ENCODE results near the gene CD4. TPM values are rescaled to one million over a fixed set of nuclear protein-coding genes. Genes with fewer than 3 reads are reported as not detected.
"Not testable (repeated sequence)": the region's sequence is repeated elsewhere in the genome, so short reads cannot be mapped to it uniquely, and the experiment has no call there.

The CD4 gene
- total RNA-seq, 1 donor from 2014 or later = 31.3 TPM

DNA sequence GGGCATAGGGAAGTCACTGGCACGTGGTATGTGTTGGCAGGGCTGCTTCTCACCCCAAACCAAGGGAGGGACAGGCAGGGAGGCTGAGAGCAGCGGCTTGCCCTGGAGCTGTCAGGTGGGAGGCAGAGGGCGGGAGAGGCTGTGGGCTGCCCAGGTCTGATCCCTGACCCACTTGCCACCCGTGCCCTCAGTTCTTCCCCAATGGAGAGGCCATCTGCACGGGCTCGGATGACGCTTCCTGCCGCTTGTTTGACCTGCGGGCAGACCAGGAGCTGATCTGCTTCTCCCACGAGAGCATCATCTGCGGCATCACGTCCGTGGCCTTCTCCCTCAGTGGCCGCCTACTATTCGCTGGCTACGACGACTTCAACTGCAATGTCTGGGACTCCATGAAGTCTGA lies 56.1 kb downstream of the CD4 start:
- no peak for DNase-seq (ENCODE audit: low spot score)

GRCh38 chr12:6846316-6846869 lies 57.1 kb downstream of the CD4 start:
- DNase-seq (ENCODE audit: low spot score) = no peak

GRCh38 chr12:6847676-6848075 lies 58.3 kb downstream of the CD4 start:
- no peak for DNase-seq (ENCODE audit: low spot score)

- no peak for DNase-seq (ENCODE audit: low spot score)
These were observed 60.1 kb downstream of the CD4 start for GRCh38 chr12:6849427-6849826.

DNA sequence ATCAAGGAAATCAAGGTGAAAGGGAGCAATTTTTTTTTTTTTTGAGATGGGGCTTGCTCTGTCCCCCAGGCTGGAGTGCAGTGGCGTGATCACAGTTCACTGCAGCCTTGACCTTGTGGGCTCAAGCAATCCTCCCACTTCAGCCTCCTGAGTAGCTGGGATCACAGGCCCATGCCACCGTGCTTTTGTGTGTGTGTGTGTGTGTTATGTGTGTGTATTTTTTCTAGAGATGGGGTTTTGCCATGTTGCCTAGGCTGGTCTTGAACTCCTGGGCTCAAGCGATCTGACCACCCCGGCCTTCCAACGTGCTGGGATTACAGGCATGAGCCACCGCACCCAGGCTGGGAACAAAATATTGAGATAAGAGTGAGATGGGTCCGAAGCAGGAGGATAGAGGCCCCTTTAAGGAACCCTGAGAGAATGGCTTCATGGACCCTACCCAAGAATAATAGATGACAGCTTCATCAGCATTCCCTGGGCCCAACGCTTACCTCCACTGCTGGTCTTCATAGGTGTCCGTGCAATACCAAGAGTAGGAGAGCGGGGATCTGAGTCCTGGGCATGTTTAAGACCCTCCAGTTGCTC lies 60.7 kb downstream of the CD4 start:
- no peak for DNase-seq (ENCODE audit: low spot score)

DNA sequence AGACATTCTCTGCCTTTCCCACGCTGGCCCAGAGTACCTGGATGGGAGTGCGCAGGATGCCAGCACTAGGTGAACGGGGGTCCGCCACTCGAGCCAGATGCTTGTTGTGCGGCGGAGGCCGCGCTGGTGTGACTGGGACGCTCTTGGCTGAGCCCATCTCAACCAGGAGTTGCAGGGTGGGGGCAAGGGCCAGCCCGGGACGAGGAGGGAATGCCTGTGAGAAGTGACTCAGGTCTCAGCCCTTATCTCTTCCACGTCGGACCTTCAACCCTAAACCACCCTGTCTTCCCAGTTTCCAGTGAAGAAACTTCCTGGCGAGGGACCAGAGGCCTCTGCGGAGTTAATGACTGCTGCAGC lies 61.4 kb downstream of the CD4 start:
- no peak for DNase-seq (ENCODE audit: low spot score)

DNA sequence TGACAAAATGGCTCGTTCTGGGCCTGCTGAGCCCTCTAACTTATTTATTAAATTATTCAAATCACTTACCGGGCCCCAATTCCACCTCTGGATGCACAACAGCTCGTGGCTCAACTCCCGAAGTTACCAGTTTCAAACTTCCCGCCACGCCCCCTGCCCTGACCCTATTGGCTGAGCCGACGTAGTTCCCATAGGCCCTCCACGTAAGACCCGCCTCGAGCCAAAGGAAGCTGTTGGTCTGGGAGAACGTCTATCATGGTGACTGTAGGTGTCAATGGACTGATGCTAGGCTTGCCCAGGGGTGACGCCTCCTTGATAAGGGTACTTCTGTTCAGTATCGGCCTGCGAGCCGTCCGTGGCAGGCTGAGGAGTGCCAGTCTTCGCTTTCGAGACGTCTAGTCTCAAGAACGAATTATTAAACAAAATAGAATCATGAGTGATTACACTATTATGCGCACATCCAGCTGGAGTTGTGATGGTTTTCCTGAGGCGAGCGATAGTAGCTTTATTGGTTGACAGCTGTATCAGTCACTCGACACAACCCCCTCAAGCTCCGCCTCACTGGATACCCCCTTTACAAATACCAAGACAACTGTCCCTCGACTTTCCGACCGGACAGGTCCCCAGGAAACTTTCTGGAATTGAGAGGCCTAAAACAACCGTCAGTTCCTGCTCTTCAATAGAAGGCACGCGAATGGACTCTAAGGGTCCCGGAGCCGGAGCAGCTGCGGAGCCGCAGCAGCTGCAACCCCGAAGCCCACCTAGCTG lies 62.0 kb downstream of the CD4 start, which contains the start of gene CDCA3:
Gene CDCA3, minus strand, starts transcription at position 134 of the 768 bp plus-strand sequence. CDS start 334 bp downstream, outside the sequence.
- peak; percentile 95 for DNase-seq (ENCODE audit: low spot score)

DNA sequence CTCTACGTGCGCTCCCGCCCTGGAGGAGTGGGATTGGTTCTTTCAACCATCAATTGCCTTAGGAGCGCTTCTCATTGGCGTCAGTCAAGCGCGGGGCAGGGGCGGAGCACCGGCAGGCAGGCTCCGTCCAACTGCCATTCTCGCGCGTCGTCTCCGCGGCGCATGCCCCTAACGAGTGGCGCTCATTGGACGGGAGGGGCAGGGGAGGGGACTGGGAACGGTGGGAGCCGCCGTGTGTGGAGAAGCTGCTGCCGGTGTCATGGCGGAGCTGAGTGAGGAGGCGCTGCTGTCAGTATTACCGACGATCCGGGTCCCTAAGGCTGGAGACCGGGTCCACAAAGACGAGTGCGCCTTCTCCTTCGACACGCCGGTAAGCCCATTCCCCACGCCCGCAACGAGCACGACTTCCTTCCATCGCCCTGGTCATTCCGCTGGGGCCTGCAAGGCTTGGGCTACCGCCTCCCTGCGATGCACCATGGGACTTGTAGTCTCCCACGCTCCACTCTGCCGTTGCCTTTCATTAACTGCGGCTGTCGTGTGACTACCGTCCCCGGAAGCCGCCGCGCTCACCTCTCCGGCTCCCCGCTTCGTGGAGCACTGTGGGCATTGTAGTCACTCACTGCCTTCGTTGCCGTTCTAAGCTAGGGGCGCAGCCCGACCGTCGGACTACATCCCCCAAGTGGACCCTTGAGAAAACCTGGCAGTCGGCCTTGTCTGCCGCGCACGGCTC lies 62.8 kb downstream of the CD4 start, which contains the start of gene USP5:
Gene USP5, plus strand, starts transcription at position 230 of the 730 bp plus-strand sequence. Its CDS starts 30 bp downstream, at position 260.
- peak; percentile 99 for DNase-seq (ENCODE audit: low spot score)

- no peak for DNase-seq (ENCODE audit: low spot score)
These were observed 63.5 kb downstream of the CD4 start for GRCh38 chr12:6852651-6853354.

GRCh38 chr12:6853626-6854025 lies 64.3 kb downstream of the CD4 start:
- no peak for DNase-seq (ENCODE audit: low spot score)

GRCh38 chr12:6854036-6854435 lies 64.7 kb downstream of the CD4 start:
- DNase-seq (ENCODE audit: low spot score) = no peak

- no peak for DNase-seq (ENCODE audit: low spot score)
These were observed 66.0 kb downstream of the CD4 start for GRCh38 chr12:6855322-6855721.

DNA sequence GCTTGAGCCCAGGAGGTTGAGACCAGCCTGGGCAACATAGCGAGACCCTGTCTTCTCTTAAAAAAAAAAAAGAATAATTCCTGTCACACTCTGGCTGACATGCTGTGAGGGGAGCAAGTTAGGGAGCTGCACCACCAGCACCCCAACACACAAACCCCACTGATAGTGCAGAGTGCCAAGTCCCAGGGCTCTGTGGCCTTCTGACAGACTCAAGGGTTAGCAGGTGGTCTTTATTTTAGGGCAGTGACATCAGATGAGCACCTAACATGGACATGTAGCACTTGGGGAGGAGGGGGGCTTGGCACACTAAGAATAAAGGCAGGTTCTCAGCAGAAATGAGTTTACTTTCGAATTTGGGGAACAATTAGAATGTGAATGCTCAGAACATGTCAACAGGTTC lies 69.5 kb downstream of the CD4 start:
- no peak for DNase-seq (ENCODE audit: low spot score)

DNA sequence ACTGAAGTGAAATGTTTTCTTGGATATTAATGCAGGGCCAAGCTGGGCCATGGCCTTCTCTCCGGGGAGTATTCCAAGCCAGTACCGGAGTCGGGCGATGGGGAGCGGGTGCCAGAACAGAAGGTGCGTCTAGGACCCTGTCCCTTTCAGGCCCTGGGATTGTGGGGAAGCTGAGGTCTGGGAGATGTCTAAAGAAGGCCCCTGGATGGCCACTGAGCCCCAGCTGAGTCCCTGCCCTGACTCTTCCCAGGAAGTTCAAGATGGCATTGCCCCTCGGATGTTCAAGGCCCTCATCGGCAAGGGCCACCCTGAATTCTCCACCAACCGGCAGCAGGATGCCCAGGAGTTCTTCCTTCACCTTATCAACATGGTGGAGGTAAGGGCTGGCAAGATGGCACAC lies 70.8 kb downstream of the CD4 start:
- no peak for DNase-seq (ENCODE audit: low spot score)

GRCh38 chr12:6860942-6861341 lies 71.6 kb downstream of the CD4 start:
- no peak for DNase-seq (ENCODE audit: low spot score)

DNA sequence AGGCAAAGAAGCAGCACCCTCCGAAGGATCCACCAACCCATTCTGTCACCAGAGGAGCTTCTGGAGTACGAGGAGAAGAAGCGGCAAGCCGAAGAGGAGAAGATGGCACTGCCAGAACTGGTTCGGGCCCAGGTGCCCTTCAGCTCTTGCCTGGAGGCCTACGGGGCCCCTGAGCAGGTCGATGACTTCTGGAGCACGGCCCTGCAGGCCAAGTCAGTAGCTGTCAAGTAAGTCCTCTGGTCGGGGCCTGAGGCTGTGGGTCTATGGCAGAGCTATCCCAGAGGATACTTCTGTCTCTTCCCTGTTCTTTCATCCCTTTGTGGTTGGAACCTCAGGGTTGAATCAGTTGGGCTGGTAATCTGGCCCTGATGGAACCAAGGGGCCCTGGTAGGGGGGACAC lies 72.1 kb downstream of the CD4 start:
- DNase-seq (ENCODE audit: low spot score) = no peak

- DNase-seq (ENCODE audit: low spot score) = no peak
These were observed 73.7 kb downstream of the CD4 start for GRCh38 chr12:6863033-6863432.

GRCh38 chr12:6863586-6864321 lies 74.4 kb downstream of the CD4 start:
- DNase-seq (ENCODE audit: low spot score) = no peak

DNA sequence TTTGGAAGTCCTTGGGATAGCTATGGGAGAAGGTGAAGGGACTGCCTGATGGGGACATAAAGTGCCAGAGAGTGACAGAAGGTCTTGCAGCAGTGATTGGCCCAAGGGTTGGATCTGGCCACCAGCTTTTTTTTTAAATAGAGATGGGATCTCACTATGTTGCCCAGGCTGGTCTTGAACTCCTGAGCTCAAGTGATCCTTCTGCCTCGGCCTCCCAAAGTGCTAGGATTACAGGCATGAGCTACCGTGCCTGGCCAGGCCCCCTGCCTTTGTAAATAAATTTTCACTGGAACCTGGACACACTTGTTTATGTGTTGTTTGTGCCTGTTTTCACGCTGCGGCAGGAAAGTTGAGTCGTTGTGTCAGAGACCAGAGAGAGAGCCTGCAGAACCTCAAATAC lies 76.0 kb downstream of the CD4 start:
- not testable (repeated sequence) for DNase-seq (ENCODE audit: low spot score)

DNA sequence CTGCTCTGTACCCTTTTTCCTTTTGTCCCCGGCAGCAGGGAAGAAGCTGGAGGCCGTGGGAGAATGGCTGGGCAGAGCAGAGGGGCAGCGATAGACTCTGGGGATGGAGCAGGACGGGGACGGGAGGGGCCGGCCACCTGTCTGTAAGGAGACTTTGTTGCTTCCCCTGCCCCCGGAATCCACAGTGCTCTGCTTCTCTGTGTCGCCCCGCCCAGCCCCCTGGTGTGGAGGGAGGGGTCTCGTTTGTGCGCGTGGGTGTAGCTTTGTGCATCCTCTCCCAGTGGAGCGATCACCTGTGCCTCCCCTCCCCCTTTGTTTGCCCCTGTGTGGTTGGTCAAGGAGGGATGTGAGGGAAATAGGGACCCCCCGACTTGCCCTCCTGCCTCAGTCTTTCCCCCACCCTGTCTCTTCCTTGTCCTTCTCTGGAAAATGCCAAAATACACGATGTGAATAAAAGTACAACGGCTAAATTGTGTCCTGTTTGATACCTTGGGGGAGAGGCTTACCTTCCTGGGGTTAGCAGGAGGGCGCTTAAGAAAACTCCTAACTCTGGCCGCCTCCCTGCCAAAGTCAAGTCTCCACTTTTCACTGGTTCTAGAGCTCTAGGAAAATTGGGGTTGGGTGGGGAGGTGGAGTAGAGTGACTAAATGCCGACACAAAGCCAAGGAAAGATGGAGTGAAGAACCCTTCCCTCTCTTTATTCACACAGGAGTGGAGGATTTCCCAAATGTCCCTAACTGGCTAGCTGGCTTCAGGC lies 77.0 kb downstream of the CD4 start:
- no peak for DNase-seq (ENCODE audit: low spot score)
